ENCODE results near the gene TNRC6B. TPM values are rescaled to one million over a fixed set of nuclear protein-coding genes. Genes with fewer than 3 reads are reported as not detected.

The TNRC6B gene
- total RNA-seq, 1 donor from 2014 or later: 26.7 TPM

- H3K36me3 ChIP-seq (ENCODE audit: control insufficient read depth, insufficient read depth, low read length): no peaks in the 10 kb centered on the region
- DNase-seq (ENCODE audit: low read depth): no peak
- H3K27me3 ChIP-seq (ENCODE audit: control insufficient read depth, insufficient read depth, low read length): no peaks in the 10 kb centered on the region
- no peak for TF ChIP-seq CTCF (IDR thresholded peaks at IDR 0.05; ENCODE audit: insufficient read depth, low read length, poor library complexity, severe bottlenecking)
- H3K4me3 ChIP-seq (ENCODE audit: low read depth, low read length): no peak overlapping the region
These were observed 152.4 kb downstream of the TNRC6B start for GRCh38 chr22:40330086-40330485.

GRCh38 chr22:40330615-40331014, 152.9 kb downstream of the TNRC6B start:
- TF ChIP-seq CTCF (IDR thresholded peaks at IDR 0.05; ENCODE audit: insufficient read depth, low read length, poor library complexity, severe bottlenecking): no peak
- no peaks in the 10 kb centered on the region for H3K27me3 ChIP-seq (ENCODE audit: control insufficient read depth, insufficient read depth, low read length)
- H3K36me3 ChIP-seq (ENCODE audit: control insufficient read depth, insufficient read depth, low read length): no peaks in the 10 kb centered on the region
- H3K4me3 ChIP-seq (ENCODE audit: low read depth, low read length): no peak overlapping the region
- no peak for DNase-seq (ENCODE audit: low read depth)

- Histone ChIP-seq H3K27me3 (ENCODE audit: control insufficient read depth, insufficient read depth, low read length) (no peaks in the 10 kb centered on the region), H3K4me3 (ENCODE audit: low read depth, low read length) (no peak overlapping the region), H3K36me3 (ENCODE audit: control insufficient read depth, insufficient read depth, low read length) (no peaks in the 10 kb centered on the region)
- DNase-seq (ENCODE audit: low read depth): no peak
- no peak for TF ChIP-seq CTCF (IDR thresholded peaks at IDR 0.05; ENCODE audit: insufficient read depth, low read length, poor library complexity, severe bottlenecking)
These were observed 154.0 kb downstream of the TNRC6B start for GRCh38 chr22:40331706-40332105.

GRCh38 chr22:40332319-40332781, 154.6 kb downstream of the TNRC6B start:
- H3K4me3 ChIP-seq (ENCODE audit: low read depth, low read length): no peak overlapping the region
- no peaks in the 10 kb centered on the region for H3K36me3 ChIP-seq (ENCODE audit: control insufficient read depth, insufficient read depth, low read length)
- no peak for DNase-seq (ENCODE audit: low read depth)
- no peak for TF ChIP-seq CTCF (IDR thresholded peaks at IDR 0.05; ENCODE audit: insufficient read depth, low read length, poor library complexity, severe bottlenecking)
- no peaks in the 10 kb centered on the region for H3K27me3 ChIP-seq (ENCODE audit: control insufficient read depth, insufficient read depth, low read length)

GRCh38 chr22:40334060-40334459, 156.3 kb downstream of the TNRC6B start:
- no peak for TF ChIP-seq CTCF (IDR thresholded peaks at IDR 0.05; ENCODE audit: insufficient read depth, low read length, poor library complexity, severe bottlenecking)

GRCh38 chr22:40334899-40335298, 157.2 kb downstream of the TNRC6B start:
- no peak overlapping the region for H3K4me3 ChIP-seq (ENCODE audit: low read depth, low read length)
- DNase-seq (ENCODE audit: low read depth): no peak
- no peaks in the 10 kb centered on the region for H3K36me3 ChIP-seq (ENCODE audit: control insufficient read depth, insufficient read depth, low read length)
- H3K27me3 ChIP-seq (ENCODE audit: control insufficient read depth, insufficient read depth, low read length): no peaks in the 10 kb centered on the region
- TF ChIP-seq CTCF (IDR thresholded peaks at IDR 0.05; ENCODE audit: insufficient read depth, low read length, poor library complexity, severe bottlenecking): no peak

More at GRCh38 chr22:40334060-40334459, 156.3 kb downstream of the TNRC6B start:
- H3K27me3 ChIP-seq (ENCODE audit: control insufficient read depth, insufficient read depth, low read length): no peaks in the 10 kb centered on the region
- H3K4me3 ChIP-seq (ENCODE audit: low read depth, low read length): no peak overlapping the region
- no peaks in the 10 kb centered on the region for H3K36me3 ChIP-seq (ENCODE audit: control insufficient read depth, insufficient read depth, low read length)
- no peak for DNase-seq (ENCODE audit: low read depth)
